IMR-90 (cell line): Measurements from ENCODE around the gene GLMN. TPM values are rescaled to one million over a fixed set of nuclear protein-coding genes. Genes with fewer than 3 reads are reported as not detected.
"Not testable (repeated sequence)": the region's sequence is repeated elsewhere in the genome, so short reads cannot be mapped to it uniquely, and the experiment has no call there.

Experiments used
- ATAC-seq: fragments of 200-7000 bp; cut with Tn5 transposase; 2 replicates; pipeline ENCODE4 v1.9.1; 2020; ENCODE audit warnings: low read depth, mild to moderate bottlenecking, moderate library complexity
- BruUV-seq: library from RNA; stranded (reverse); fragments of 400-500 nt; replicated peaks from 2 replicates; lab custom pipeline; 2021; lab: Mats Ljungman, UMichigan
- CTCF ChIA-PET: fragments of 300-600 bp; formaldehyde crosslinking; extraction: SDS; loops from one replicate; lab custom pipeline; 2021; ENCODE audit warnings: antibody characterized with exemption; lab: Yijun Ruan, JAX
- POLR2A ChIA-PET: fragments of 300-600 bp; sonication (Branson Sonifier 250); formaldehyde crosslinking; loops from one replicate; lab custom pipeline; 2022; ENCODE audit warnings: antibody characterized with exemption; ENCODE audit not compliant: unreplicated experiment; lab: Charles Lee
- DNase-seq: peaks from one replicate; pipeline ENCODE4 v3.0.0; 2013
- H2AFZ ChIP-seq: replicated peaks from 2 replicates; pipeline ENCODE3; 2013; ENCODE audit warnings: low read length, mild to moderate bottlenecking; ENCODE audit not compliant: poor library complexity
- H2AK5ac ChIP-seq: 2 replicates; pipeline ENCODE4 v1.6.1; 2013; ENCODE audit warnings: low read depth, low read length, inconsistent platforms
- H2AK9ac ChIP-seq: replicated peaks from 2 replicates; pipeline ENCODE3; 2013; ENCODE audit warnings: mild to moderate bottlenecking, low read depth, low read length, moderate library complexity; ENCODE audit not compliant: poor library complexity
- H2BK120ac ChIP-seq: 2 replicates; pipeline ENCODE4 v1.6.1; 2013; ENCODE audit warnings: low read depth, low read length, inconsistent platforms
- H2BK15ac ChIP-seq: 3 replicates; pipeline ENCODE4 v1.6.1; 2013; ENCODE audit warnings: low read depth, low read length, inconsistent platforms
- H2BK20ac ChIP-seq: 2 replicates; pipeline ENCODE4 v1.6.1; 2013; ENCODE audit warnings: low read depth, mild to moderate bottlenecking, inconsistent platforms, low read length, moderate library complexity
- H2BK5ac ChIP-seq: 2 replicates; pipeline ENCODE4 v1.6.1; 2013; ENCODE audit warnings: mild to moderate bottlenecking, low read depth, low read length, inconsistent platforms; ENCODE audit not compliant: poor library complexity, severe bottlenecking
- H3K14ac ChIP-seq: replicated peaks from 2 replicates; pipeline ENCODE4 v1.6.1; 2013; ENCODE audit warnings: low read depth, low read length, inconsistent platforms
- H3K18ac ChIP-seq: 2 replicates; pipeline ENCODE4 v1.6.1; 2013; ENCODE audit warnings: low read depth, low read length, control low read depth
- H3K23ac ChIP-seq: 2 replicates; pipeline ENCODE4 v1.6.1; 2013; ENCODE audit warnings: low read depth, low read length, inconsistent platforms
- H3K27ac ChIP-seq: 2 replicates; pipeline ENCODE4 v1.5.1; 2013; ENCODE audit warnings: mild to moderate bottlenecking, control low read depth, low read length; ENCODE audit not compliant: insufficient read depth
- H3K27me3 ChIP-seq: 2 replicates; pipeline ENCODE4 v1.6.1; 2013; ENCODE audit warnings: low read length; ENCODE audit not compliant: control insufficient read depth, insufficient read depth
- H3K36me3 ChIP-seq: 2 replicates; pipeline ENCODE4 v1.6.1; 2013; ENCODE audit warnings: low read length, mixed read lengths; ENCODE audit not compliant: control insufficient read depth, insufficient read depth
- H3K4ac ChIP-seq: 2 replicates; pipeline ENCODE4 v1.6.1; 2013; ENCODE audit warnings: low read depth, low read length, inconsistent platforms
- H3K4me1 ChIP-seq: 2 replicates; pipeline ENCODE4 v1.6.1; 2013; ENCODE audit warnings: low read length, mixed read lengths; ENCODE audit not compliant: control insufficient read depth, insufficient read depth
- H3K4me2 ChIP-seq: 2 replicates; pipeline ENCODE4 v1.6.1; 2013; ENCODE audit warnings: low read depth, mild to moderate bottlenecking, control low read depth, low read length, moderate library complexity
- H3K4me3 ChIP-seq: 2 replicates; pipeline ENCODE4 v1.5.1; 2013; ENCODE audit warnings: low read depth, mild to moderate bottlenecking, control low read depth, low read length, moderate library complexity; ENCODE audit not compliant: insufficient read depth
- H3K56ac ChIP-seq: 2 replicates; pipeline ENCODE4 v1.6.1; 2013; ENCODE audit warnings: low read length, inconsistent platforms; ENCODE audit not compliant: insufficient read depth; ENCODE audit errors: extremely low read depth
- H3K79me1 ChIP-seq, 2 experiments: 2 replicates each; pipeline ENCODE4 v1.6.1; 2013; ENCODE audit warnings: low read length in 2 of 2, inconsistent platforms in 1 of 2, low read depth in 1 of 2
- H3K9ac ChIP-seq: 2 replicates; pipeline ENCODE4 v1.6.1; 2013; ENCODE audit warnings: low read depth, low read length, control low read depth
- H3K9me1 ChIP-seq: 2 replicates; pipeline ENCODE4 v1.6.1; 2013; ENCODE audit warnings: low read length, inconsistent platforms; ENCODE audit not compliant: insufficient read depth
- H3K9me3 ChIP-seq: 2 replicates; pipeline ENCODE4 v1.6.1; 2013; ENCODE audit warnings: low read length; ENCODE audit not compliant: control insufficient read depth, insufficient read depth
- H4K20me1 ChIP-seq: 2 replicates; pipeline ENCODE4 v1.6.1; 2013; ENCODE audit warnings: low read length, inconsistent platforms; ENCODE audit not compliant: insufficient read depth
- H4K5ac ChIP-seq: 2 replicates; pipeline ENCODE4 v1.6.1; 2013; ENCODE audit warnings: mild to moderate bottlenecking, low read depth, low read length, control low read depth
- H4K8ac ChIP-seq, 2 experiments: 2 replicates each; pipeline ENCODE4 v1.6.1; 2013; ENCODE audit warnings: low read depth in 2 of 2, low read length in 2 of 2, control low read depth in 1 of 2, inconsistent platforms in 1 of 2
- H4K91ac ChIP-seq: 2 replicates; pipeline ENCODE4 v1.6.1; 2013; ENCODE audit warnings: low read depth, low read length, inconsistent platforms; ENCODE audit not compliant: insufficient read depth
- WGBS, 2 experiments: methylation state at CpG; one replicate each; pipeline versions ENCODE4 v1.1.5 to v1.1.7; 2013; ENCODE audit warnings: missing lambda C conversion rate in 2 of 2; ENCODE audit not compliant: insufficient read length in 1 of 2; ENCODE audit errors: extremely low coverage in 2 of 2; 5-methylcytosine and 5-hydroxymethylcytosine counted together
- dilution Hi-C: fragments of 300-500 bp; cut with HindIII; formaldehyde crosslinking; loops from one replicate; pipeline ENCODE4 v1.14.3; 2018; ENCODE audit warnings: low sequenced_read_pairs; ENCODE audit not compliant: unreplicated experiment
- in situ Hi-C: fragments of 300-500 bp; cut with MboI; formaldehyde crosslinking; loops from 3 replicates; pipeline ENCODE4 v1.14.3; 2019; ENCODE audit warnings: low sequenced_read_pairs, inconsistent platforms, mixed read lengths
- intact Hi-C: fragments of 100-400 bp; cut with micrococcal nuclease; formaldehyde crosslinking; loops from 2 replicates; pipeline ENCODE4 v1.10.0; 2022
- polyA plus RNA-seq, 3 experiments: library from polyadenylated mRNA; depleted of rRNA; stranded (reverse); fragments of >200 nt; gene quantifications; 2 replicates each; pipeline ENCODE4 v1.2.3, GENCODE V29; 2012; ENCODE audit warnings: low replicate concordance in 1 of 3
- total RNA-seq: library from RNA; depleted of rRNA; stranded (reverse); fragments of >200 nt; gene quantifications from 2 replicates; pipeline ENCODE4 v1.2.3, GENCODE V29; 2012

Gene GLMN
- total and polyA plus RNA-seq, 2 of the 4 experiments (the other 2 are of a cell fraction) = 4.1 to 4.7 TPM

DNA sequence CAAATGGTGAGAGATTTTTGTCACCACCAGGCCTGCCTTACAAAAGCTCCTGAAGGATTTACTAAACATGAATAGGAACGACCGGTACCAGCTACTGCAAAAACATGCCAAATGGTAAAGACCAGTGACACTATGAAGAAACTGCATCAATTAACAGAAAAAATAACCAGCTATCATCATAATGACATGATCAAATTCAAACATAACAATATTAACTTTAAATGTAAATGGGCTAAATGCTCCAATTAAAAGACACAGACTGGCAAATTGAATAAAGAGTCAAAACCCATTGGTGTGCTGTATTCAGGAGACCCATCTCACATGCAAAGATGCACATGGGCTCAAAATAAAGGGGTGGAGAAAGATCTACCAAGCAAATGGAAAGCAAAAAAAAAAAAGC lies 17.4 kb downstream of the GLMN start:
- H3K4ac ChIP-seq, H3K9ac ChIP-seq, H3K27me3 ChIP-seq, H4K20me1 ChIP-seq, intact Hi-C loops, DNase-seq, in situ Hi-C loops, H3K27ac ChIP-seq, H2BK5ac ChIP-seq, H3K79me1 ChIP-seq, BruUV-seq, H3K4me2 ChIP-seq, H3K4me3 ChIP-seq, CTCF ChIA-PET, H3K9me3 ChIP-seq, H2AFZ ChIP-seq, H2BK15ac ChIP-seq, H2BK20ac ChIP-seq, POLR2A ChIA-PET, ATAC-seq, dilution Hi-C loops, H3K4me1 ChIP-seq, H3K56ac ChIP-seq, H2BK120ac ChIP-seq, H2AK9ac ChIP-seq, H4K91ac ChIP-seq, H3K9me1 ChIP-seq, H3K23ac ChIP-seq, H3K36me3 ChIP-seq, H3K14ac ChIP-seq, H4K8ac ChIP-seq, H4K5ac ChIP-seq, H3K18ac ChIP-seq, H2AK5ac ChIP-seq: not testable (repeated sequence)
- WGBS, 2 experiments = no CpG with 5 or more reads among the region's 2 CpGs

DNA sequence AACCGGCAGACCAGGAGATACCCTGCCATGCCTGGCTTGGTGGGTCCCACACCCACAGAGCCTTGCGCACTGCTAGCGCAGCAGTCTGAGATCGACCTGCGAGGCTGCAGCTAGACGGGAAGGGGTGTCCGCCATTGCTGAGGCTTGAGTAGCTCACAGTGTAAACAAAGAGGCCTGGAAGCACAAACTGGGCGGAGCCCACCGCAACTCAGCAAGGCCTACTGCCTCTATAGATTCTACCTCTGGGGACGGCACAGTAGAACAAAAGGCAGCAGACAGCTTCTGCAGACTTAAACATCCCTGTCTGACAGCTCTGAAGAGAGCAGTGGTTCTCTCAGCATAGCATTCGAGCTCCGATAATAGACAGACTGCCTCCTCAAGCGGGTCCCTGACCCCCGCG lies 19.0 kb downstream of the GLMN start:
- H2BK120ac ChIP-seq, H4K5ac ChIP-seq, H2AFZ ChIP-seq, H3K4me3 ChIP-seq, POLR2A ChIA-PET, H3K14ac ChIP-seq, H3K9me3 ChIP-seq, H2BK20ac ChIP-seq, H4K8ac ChIP-seq, H4K20me1 ChIP-seq, H4K91ac ChIP-seq, dilution Hi-C loops, intact Hi-C loops, CTCF ChIA-PET, H2AK5ac ChIP-seq, H3K9me1 ChIP-seq, H3K9ac ChIP-seq, DNase-seq, H3K56ac ChIP-seq, BruUV-seq, H3K27ac ChIP-seq, H2BK5ac ChIP-seq, ATAC-seq, H3K18ac ChIP-seq, H3K27me3 ChIP-seq, H2AK9ac ChIP-seq, H3K23ac ChIP-seq, H3K4ac ChIP-seq, in situ Hi-C loops, H3K36me3 ChIP-seq, H3K4me1 ChIP-seq, H2BK15ac ChIP-seq, H3K4me2 ChIP-seq: not testable (repeated sequence)
- H3K79me1 ChIP-seq = peaks cover 0 to 10% of the 10 kb centered on the region in 2 experiments; a peak in 1 of 4 replicates
- 95% methylated on average over 9 of the region's 15 CpGs; no CpG with 5 or more reads in 1 of the 2 experiments for WGBS, 2 experiments
